PC-3 (cell line): ENCODE results near the gene ESYT1.
A peak's percentile ranks its signal among the peaks of the same experiment; 100 is the strongest.

Experiments used
- CTCF ChIP-seq: fragments of 300-600 bp; sonication (generic); conservative IDR thresholded peaks from 2 replicates; pipeline ENCODE4 v1.5.1; 2017; ENCODE audit warnings: antibody characterized with exemption, low read depth, mild to moderate bottlenecking, low read length
- EZH2phosphoT487 ChIP-seq: fragments of 300-600 bp; sonication (generic); IDR thresholded peaks from 2 replicates; pipeline ENCODE4 v1.6.1; 2018; ENCODE audit warnings: mild to moderate bottlenecking, antibody characterized with exemption, low read length, borderline replicate concordance

- TF ChIP-seq CTCF: peak; percentile 93
- no peak for TF ChIP-seq EZH2phosphoT487
Observed at GRCh38 chr12:56119361-56119796, 8.7 kb upstream of the ESYT1 start.
